Ishikawa (cell line): ENCODE data around the gene PCDHA12.
"Not testable (repeated sequence)": the region's sequence is repeated elsewhere in the genome, so short reads cannot be mapped to it uniquely, and the experiment has no call there.

ENCODE experiments used
- CEBPB ChIP-seq: IDR thresholded peaks from 2 replicates; pipeline ENCODE4 v1.6.1; 2012
- CREB1 ChIP-seq: IDR thresholded peaks from 2 replicates; pipeline ENCODE4 v1.6.1; 2012; ENCODE audit warnings: low read depth
- EGR1 ChIP-seq: IDR thresholded peaks from 2 replicates; pipeline ENCODE4 v1.6.1; 2012
- EP300 ChIP-seq: IDR thresholded peaks from 2 replicates; pipeline ENCODE4 v1.6.1; 2012; ENCODE audit warnings: borderline replicate concordance
- FOXM1 ChIP-seq: IDR thresholded peaks from 2 replicates; pipeline ENCODE4 v1.6.1; 2012; ENCODE audit warnings: low read depth, borderline replicate concordance
- MAX ChIP-seq: IDR thresholded peaks from 2 replicates; pipeline ENCODE4 v1.6.1; 2012
- NFIC ChIP-seq: IDR thresholded peaks from 2 replicates; pipeline ENCODE4 v1.6.1; 2012
- RAD21 ChIP-seq: IDR thresholded peaks from 2 replicates; pipeline ENCODE4 v1.6.1; 2012; ENCODE audit warnings: low read depth
- REST ChIP-seq: IDR thresholded peaks from 2 replicates; pipeline ENCODE4 v1.6.1; 2012; ENCODE audit warnings: low read depth, mild to moderate bottlenecking
- TAF1 ChIP-seq: IDR thresholded peaks from 2 replicates; pipeline ENCODE4 v1.6.1; 2012; ENCODE audit warnings: low read depth, mild to moderate bottlenecking
- TCF12 ChIP-seq: IDR thresholded peaks from 2 replicates; pipeline ENCODE4 v1.6.1; 2012; ENCODE audit warnings: low read depth
- TEAD4 ChIP-seq: IDR thresholded peaks from 2 replicates; pipeline ENCODE4 v1.6.1; 2012
- USF1 ChIP-seq: IDR thresholded peaks from 2 replicates; pipeline ENCODE4 v1.6.1; 2012
- YY1 ChIP-seq: IDR thresholded peaks from 2 replicates; pipeline ENCODE4 v1.6.1; 2012; ENCODE audit warnings: low read depth
- ZBTB7A ChIP-seq: IDR thresholded peaks from 2 replicates; pipeline ENCODE4 v1.6.1; 2012; ENCODE audit warnings: low read depth

Gene PCDHA12

GRCh38 chr5:140848139-140849102 lies 26.7 kb upstream of the PCDHA12 start, which contains the start of gene PCDHA9:
Gene PCDHA9 (plus strand): TSS chr5:140848382. CDS start chr5:140848496, 114 bp downstream.
- TF ChIP-seq EGR1, CREB1, YY1: not testable (repeated sequence)

GRCh38 chr5:140855772-140856674 lies 19.1 kb upstream of the PCDHA12 start, which contains the start of gene PCDHA10:
Gene PCDHA10 (plus strand): TSS chr5:140855897. CDS start chr5:140856049, 152 bp downstream.
- TF ChIP-seq CEBPB (no peak), RAD21 (peak; percentile 30; the same call in 1 of the 2 replicates)

- TF ChIP-seq FOXM1 (no peak), NFIC (no peak), EGR1 (no peak), EP300 (no peak), CEBPB (no peak), ZBTB7A (no peak), USF1 (no peak), CREB1 (no peak), TEAD4 (no peak), TAF1 (no peak), TCF12 (no peak), YY1 (no peak), MAX (no peak), RAD21 (no peak), REST (no peak)
These were observed 17.7 kb upstream of the PCDHA12 start for GRCh38 chr5:140857177-140857986.

- TF ChIP-seq USF1 (no peak), TEAD4 (no peak), YY1 (no peak), ZBTB7A (no peak), RAD21 (no peak), EP300 (no peak), NFIC (no peak), CREB1 (no peak), FOXM1 (no peak), TAF1 (no peak), MAX (no peak), REST (no peak), TCF12 (no peak), EGR1 (no peak)
These were observed 17.2 kb upstream of the PCDHA12 start for GRCh38 chr5:140857987-140858240.
